Upper lobe of left lung (tissue), 6 donors: ENCODE measurements around the gene CEACAM20. TPM values are rescaled to one million over a fixed set of nuclear protein-coding genes. Genes with fewer than 3 reads are reported as not detected.

Experiments used
- ATAC-seq, 2 donors: fragments of 200-7000 bp; cut with Tn5 transposase; one replicate each; pipeline ENCODE4 v1.9.1; 2022; ENCODE audit warnings: mild to moderate bottlenecking in 2 of 2, moderate library complexity in 2 of 2; ENCODE audit not compliant: low FRiP score in 2 of 2
- DNase-seq, 2 donors: peaks; one replicate each; pipeline ENCODE4 v3.0.0-alpha.2; 2019 to 2020
- H3K27ac ChIP-seq, 4 donors: fragments of 200-600 bp; sonication (generic); one replicate each; pipeline ENCODE4 v1.5.1; 2016 to 2019
- H3K27me3 ChIP-seq, 4 donors: fragments of 200-600 bp; sonication (generic); one replicate each; pipeline ENCODE4 v1.5.1; 2017 to 2019
- H3K36me3 ChIP-seq, 4 donors: fragments of 200-600 bp; sonication (generic); one replicate each; pipeline ENCODE4 v1.5.1; 2016 to 2019
- H3K4me1 ChIP-seq, 4 donors: fragments of 200-600 bp; sonication (generic); one replicate each; pipeline ENCODE4 v1.5.1; 2018 to 2019
- H3K4me3 ChIP-seq, 4 donors: fragments of 200-600 bp; sonication (generic); one replicate each; pipeline ENCODE4 v1.5.1; 2017 to 2019; ENCODE audit warnings: mild to moderate bottlenecking in 2 of 4, moderate library complexity in 1 of 4
- H3K9me3 ChIP-seq, 4 donors: fragments of 200-600 bp; sonication (generic); one replicate each; pipeline ENCODE4 v1.5.1; 2018 to 2019
- CTCF ChIP-seq, 6 experiments: fragments of 450-650 bp in 4 of 6; fragments of 200-600 bp in 2 of 6; sonication (generic) in 2 of 6; IDR thresholded peaks; one replicate each; pipeline ENCODE4 v1.5.1; 2016 to 2019; ENCODE audit warnings: antibody characterized with exemption in 6 of 6
- EP300 ChIP-seq, 4 donors: sonication (generic); formaldehyde crosslinking; IDR thresholded peaks; one replicate each; pipeline ENCODE4 v1.5.1; 2017; ENCODE audit warnings: antibody characterized with exemption in 4 of 4, control low read depth in 2 of 4
- POLR2A ChIP-seq, 4 donors: fragments of 450-650 bp; IDR thresholded peaks; one replicate each; pipeline ENCODE4 v1.5.1; 2016 to 2017; ENCODE audit warnings: antibody characterized with exemption in 4 of 4, mild to moderate bottlenecking in 2 of 4
- POLR2AphosphoS5 ChIP-seq, 2 donors: sonication (generic); formaldehyde crosslinking; IDR thresholded peaks; one replicate each; pipeline ENCODE4 v1.5.1; 2017; ENCODE audit warnings: antibody characterized with exemption in 2 of 2
- WGBS, 2 donors: methylation state at CpG; one replicate each; pipeline ENCODE4 v1.1.5; 2017 to 2018; 5-methylcytosine and 5-hydroxymethylcytosine counted together
- total RNA-seq, 6 donors: library from RNA; depleted of rRNA in 4 of 6; stranded (reverse); fragments of >200 nt in 4 of 6; gene quantifications; one replicate each; pipeline versions ENCODE4 v1.1.0 to v1.2.1, GENCODE V29; 2016 to 2021
- donor health status: DM: no; HTN: no; CAD: no; lungs with moderate emphysema.
- donor health status: DM: no; HTN: yes; CAD: no; lungs with severe emphysema.

Gene CEACAM20
- total RNA-seq, 6 donors from 2014 or later = not detected

- Histone ChIP-seq H3K9me3 (no peaks in the 10 kb centered on the region), H3K36me3 (no peaks in the 10 kb centered on the region), H3K4me1 (no peaks in the 10 kb centered on the region), H3K27me3 (no peaks in the 10 kb centered on the region), H3K4me3 (no peak overlapping the region), H3K27ac (no peak overlapping the region)
- ATAC-seq (no peak), DNase-seq (no peak)
- 81 to 85% methylated on average over 7 of the region's 7 CpGs for WGBS, 2 donors
- TF ChIP-seq CTCF (IDR thresholded peaks at IDR 0.05) (no peak), POLR2AphosphoS5 (IDR thresholded peaks at IDR 0.05) (no peak), EP300 (IDR thresholded peaks at IDR 0.05) (no peak), POLR2A (IDR thresholded peaks at IDR 0.05) (no peak)
Observed at GRCh38 chr19:44527554-44527953, 1.9 kb downstream of the CEACAM20 start.

- no peaks in the 10 kb centered on the region for H3K36me3 ChIP-seq
- H3K27me3 ChIP-seq = no peaks in the 10 kb centered on the region
- WGBS, 2 donors = 33 to 36% methylated on average over 4 of the region's 4 CpGs
- no peaks in the 10 kb centered on the region for H3K9me3 ChIP-seq
- TF ChIP-seq EP300 (IDR thresholded peaks at IDR 0.05) (no peak), CTCF (IDR thresholded peaks at IDR 0.05) (no peak), POLR2A (IDR thresholded peaks at IDR 0.05) (no peak), POLR2AphosphoS5 (IDR thresholded peaks at IDR 0.05) (no peak)
- H3K4me3 ChIP-seq = no peak overlapping the region
- DNase-seq = no peak
- no peak for ATAC-seq
- no peaks in the 10 kb centered on the region for H3K4me1 ChIP-seq
- H3K27ac ChIP-seq = no peak overlapping the region
Observed at GRCh38 chr19:44525721-44526430, 3.6 kb downstream of the CEACAM20 start.

- no peak for ATAC-seq
- no peaks in the 10 kb centered on the region for H3K4me1 ChIP-seq
- no peak for DNase-seq
- 88 to 93% methylated on average over 2 of the region's 2 CpGs for WGBS, 2 donors
- no peaks in the 10 kb centered on the region for H3K36me3 ChIP-seq
- no peaks in the 10 kb centered on the region for H3K27me3 ChIP-seq
- H3K27ac ChIP-seq = no peak overlapping the region
- no peak overlapping the region for H3K4me3 ChIP-seq
- H3K9me3 ChIP-seq = no peaks in the 10 kb centered on the region
- no peak for TF ChIP-seq POLR2AphosphoS5 (IDR thresholded peaks at IDR 0.05)
- no peak for TF ChIP-seq EP300 (IDR thresholded peaks at IDR 0.05)
- TF ChIP-seq POLR2A (IDR thresholded peaks at IDR 0.05) = no peak
- no peak for TF ChIP-seq CTCF (IDR thresholded peaks at IDR 0.05)
Observed at GRCh38 chr19:44521370-44521769, 8.1 kb downstream of the CEACAM20 start.

GRCh38 chr19:44517146-44517545, 12.3 kb downstream of the CEACAM20 start:
- Histone ChIP-seq H3K27me3 (no peaks in the 10 kb centered on the region), H3K4me1 (no peaks in the 10 kb centered on the region), H3K36me3 (no peaks in the 10 kb centered on the region), H3K4me3 (no peak overlapping the region), H3K27ac (no peak overlapping the region), H3K9me3 (no peaks in the 10 kb centered on the region)
- DNase-seq = no peak
- 71 to 83% methylated on average over 6 to 7 of the region's 7 CpGs for WGBS, 2 donors
- no peak for ATAC-seq
- TF ChIP-seq CTCF (IDR thresholded peaks at IDR 0.05) (no peak), POLR2AphosphoS5 (IDR thresholded peaks at IDR 0.05) (no peak), POLR2A (IDR thresholded peaks at IDR 0.05) (no peak), EP300 (IDR thresholded peaks at IDR 0.05) (no peak)

GRCh38 chr19:44515907-44516306, 13.6 kb downstream of the CEACAM20 start:
- DNase-seq = no peak
- no peak for ATAC-seq
- H3K9me3 ChIP-seq = no peaks in the 10 kb centered on the region
- TF ChIP-seq POLR2A (IDR thresholded peaks at IDR 0.05) (no peak), EP300 (IDR thresholded peaks at IDR 0.05) (no peak), POLR2AphosphoS5 (IDR thresholded peaks at IDR 0.05) (no peak), CTCF (IDR thresholded peaks at IDR 0.05) (no peak)
- no peaks in the 10 kb centered on the region for H3K27me3 ChIP-seq
- H3K4me3 ChIP-seq = no peak overlapping the region
- no peaks in the 10 kb centered on the region for H3K36me3 ChIP-seq
- H3K27ac ChIP-seq = no peak overlapping the region
- WGBS, 2 donors = 97 to 100% methylated on average over 1 of the region's 1 CpG
- no peaks in the 10 kb centered on the region for H3K4me1 ChIP-seq
